Breast epithelium (tissue), 3 donors: ENCODE data around the gene RNF125.

Experiments used
- CTCF ChIP-seq, 3 donors: fragments of 450-650 bp; IDR thresholded peaks; one replicate each; pipeline ENCODE4 v1.5.1; 2016 to 2017; ENCODE audit warnings: antibody characterized with exemption in 3 of 3, mild to moderate bottlenecking in 3 of 3, moderate library complexity in 3 of 3
- POLR2A ChIP-seq: fragments of 450-650 bp; IDR thresholded peaks from one replicate; pipeline ENCODE4 v1.6.1; 2016; ENCODE audit warnings: antibody characterized with exemption, mild to moderate bottlenecking, moderate library complexity

- no peak for TF ChIP-seq CTCF (IDR thresholded peaks at IDR 0.05)
- no peak for TF ChIP-seq POLR2A
Measured at GRCh38 chr18:32086881-32087280, 68.3 kb downstream of the RNF125 start.
